ENCODE measurements around the gene SEH1L.
"Not testable (repeated sequence)": the region's sequence is repeated elsewhere in the genome, so short reads cannot be mapped to it uniquely, and the experiment has no call there.

Gene SEH1L

DNA sequence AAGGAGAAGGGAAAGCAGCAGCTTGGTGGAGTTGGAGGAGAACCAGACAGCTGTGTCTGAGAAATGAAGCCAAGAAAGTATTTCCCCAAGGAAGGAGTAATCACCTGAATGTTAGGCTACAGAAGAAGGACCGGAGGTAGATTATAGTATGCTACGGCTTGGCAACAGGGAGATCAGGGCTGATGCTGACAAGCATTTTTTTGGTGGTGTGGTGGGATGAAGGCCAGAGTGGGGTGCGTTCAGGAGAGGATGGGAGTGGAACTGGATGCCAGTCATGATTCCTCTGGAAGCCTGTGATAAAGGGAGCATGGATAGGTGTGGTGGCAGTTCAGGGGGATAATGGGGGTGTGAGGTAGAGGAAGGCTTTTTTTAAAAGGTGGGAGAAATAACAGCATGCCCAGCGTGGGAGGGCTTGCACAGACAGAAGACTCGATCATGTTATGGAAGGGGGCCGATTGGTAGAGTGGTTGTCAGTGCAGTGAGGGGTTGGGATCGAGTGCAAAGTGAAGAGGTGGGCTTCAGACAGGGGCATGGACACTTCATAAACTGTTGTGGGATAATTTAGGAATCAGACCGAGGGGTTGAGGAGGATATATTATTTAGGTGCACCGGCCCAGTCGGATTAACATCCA, 49.0 kb downstream of the SEH1L start:
- DNase-seq (ENCODE audit: low spot score) = no peak

DNA sequence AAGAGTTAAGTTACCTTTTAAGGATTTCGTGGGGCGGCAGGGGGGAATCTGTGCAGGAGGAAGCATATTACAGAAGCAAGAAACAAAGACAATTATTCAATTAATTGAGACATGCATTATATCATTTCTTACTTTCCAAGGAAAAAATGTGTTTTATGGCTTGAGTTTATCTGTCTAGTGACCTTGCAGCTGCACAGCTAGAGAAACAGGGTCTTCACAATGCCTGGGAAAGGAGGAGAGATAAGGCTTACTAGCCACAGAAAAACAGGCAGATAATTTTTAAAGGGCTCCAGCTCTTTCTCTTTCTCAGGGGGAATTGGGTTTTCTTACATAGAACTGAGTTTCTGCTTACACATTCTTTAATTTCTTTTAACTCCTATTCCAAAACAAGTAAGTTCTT, 49.5 kb downstream of the SEH1L start:
- DNase-seq (ENCODE audit: low spot score) = not testable (repeated sequence)

- no peak for DNase-seq (ENCODE audit: low spot score)
Measured at GRCh38 chr18:12998332-12999060, 50.7 kb downstream of the SEH1L start.

- DNase-seq (ENCODE audit: low spot score) = no peak
Measured at GRCh38 chr18:13003466-13003896, 55.7 kb downstream of the SEH1L start.

- DNase-seq (ENCODE audit: low spot score) = no peak
Measured at GRCh38 chr18:13004396-13004795, 56.6 kb downstream of the SEH1L start.

DNA sequence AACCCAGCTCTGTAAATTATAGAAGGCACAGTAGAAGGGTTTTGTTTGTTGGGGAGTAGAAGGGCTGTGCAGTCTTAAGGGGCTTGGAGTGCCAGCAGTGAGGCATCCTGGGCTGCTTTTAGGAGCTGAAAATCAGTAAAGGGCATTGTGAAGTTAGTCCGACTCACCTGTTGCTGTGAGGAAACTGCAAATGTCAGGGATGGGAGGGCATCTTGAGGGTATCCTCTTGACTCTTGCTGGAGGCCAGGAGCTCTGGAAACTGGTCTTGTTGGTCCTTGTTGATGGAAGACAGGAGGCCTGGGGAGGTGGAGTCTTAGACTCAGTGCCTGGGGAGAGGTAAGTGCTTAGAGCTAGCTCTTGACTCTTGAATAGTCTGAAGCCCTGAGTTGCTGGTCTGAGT, 57.5 kb downstream of the SEH1L start:
- no peak for DNase-seq (ENCODE audit: low spot score)

GRCh38 chr18:13006531-13007247, 58.9 kb downstream of the SEH1L start:
- no peak for DNase-seq (ENCODE audit: low spot score)

GRCh38 chr18:13007248-13007560, 59.4 kb downstream of the SEH1L start:
- DNase-seq (ENCODE audit: low spot score) = no peak

DNA sequence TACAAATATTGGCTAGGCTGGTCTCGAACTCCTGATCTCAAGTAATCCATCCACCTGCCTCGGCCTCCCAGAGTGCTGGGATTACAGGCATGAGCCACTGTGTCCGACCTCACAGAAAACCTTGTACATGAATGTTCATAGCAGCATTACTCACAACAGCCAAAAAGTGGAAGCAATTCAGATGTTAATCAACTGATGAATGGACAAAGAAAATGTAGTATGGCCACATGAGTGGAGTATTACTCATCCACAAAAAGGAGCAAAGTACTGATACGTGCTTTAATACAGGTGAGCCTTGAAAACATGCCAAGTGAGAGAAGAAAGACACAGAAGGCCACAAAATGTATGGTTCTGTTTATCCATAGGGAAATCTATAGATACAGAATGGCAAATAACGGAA, 63.9 kb downstream of the SEH1L start:
- no peak for DNase-seq (ENCODE audit: low spot score)

DNA sequence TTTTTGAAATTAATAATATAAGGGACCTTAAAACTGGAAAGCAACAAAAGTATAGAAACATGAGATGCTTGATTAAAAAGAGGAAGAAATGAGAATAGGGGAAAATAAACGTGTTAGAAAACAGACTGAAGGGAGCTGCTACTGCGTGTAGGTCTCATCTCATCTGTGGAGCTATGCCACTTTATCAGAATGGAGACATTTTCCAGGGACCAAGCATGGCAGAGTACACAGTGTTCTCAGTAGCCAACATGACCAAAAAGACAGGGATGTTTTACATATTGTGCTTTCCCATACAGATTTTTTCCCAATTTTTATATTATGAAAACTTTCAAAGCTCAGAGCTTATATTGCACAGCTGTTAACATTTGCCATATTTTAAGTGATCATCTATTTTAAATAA, 66.4 kb downstream of the SEH1L start:
- DNase-seq (ENCODE audit: low spot score) = no peak

DNA sequence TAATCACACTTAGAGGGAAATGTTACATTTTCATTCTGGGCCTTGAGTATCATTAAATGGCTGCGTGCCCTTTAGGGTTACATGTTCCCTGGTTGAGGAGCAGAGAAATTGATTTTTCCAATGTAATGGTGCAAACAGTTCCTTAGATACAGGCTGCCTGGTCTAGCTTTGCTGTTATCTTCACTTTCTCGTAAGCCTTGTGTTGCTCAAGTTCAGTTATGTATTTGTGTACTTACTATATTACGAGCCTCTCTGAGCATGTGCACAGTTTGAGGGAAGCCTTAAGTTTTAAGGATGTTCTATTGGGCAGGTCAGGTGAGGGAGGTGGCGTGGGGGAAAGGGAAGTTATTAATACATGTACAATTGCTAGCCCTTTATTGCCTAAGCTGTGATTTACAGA, 67.0 kb downstream of the SEH1L start:
- DNase-seq (ENCODE audit: low spot score) = no peak

DNA sequence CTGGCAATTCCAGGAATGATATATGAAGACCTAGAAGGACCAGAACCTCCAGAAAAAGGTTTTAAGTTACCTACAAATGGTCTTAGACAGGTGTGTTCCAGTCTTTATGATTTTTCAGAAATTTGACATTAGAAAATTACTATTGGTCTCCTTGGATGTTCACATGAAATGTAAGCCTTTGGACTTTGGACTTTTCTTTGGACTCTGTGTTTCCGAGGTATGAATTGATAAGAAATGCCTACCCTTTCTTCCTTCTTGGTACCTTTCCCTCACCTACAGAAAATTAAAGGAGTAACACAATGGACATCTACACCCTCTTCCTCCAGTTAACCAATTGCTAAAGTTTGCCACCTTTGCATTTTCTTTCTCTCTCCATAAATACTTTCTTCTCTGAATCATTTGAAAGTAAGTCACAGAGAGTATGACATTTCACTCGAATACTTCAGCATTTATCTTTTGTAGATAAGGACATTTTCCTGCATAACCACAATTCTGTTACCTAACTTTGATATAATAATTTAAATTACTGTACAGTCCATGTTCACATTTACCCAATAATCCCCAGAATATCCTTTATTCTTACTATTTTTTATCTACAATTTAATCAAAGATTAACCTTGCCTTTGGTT, 69.5 kb downstream of the SEH1L start:
- no peak for DNase-seq (ENCODE audit: low spot score)

DNA sequence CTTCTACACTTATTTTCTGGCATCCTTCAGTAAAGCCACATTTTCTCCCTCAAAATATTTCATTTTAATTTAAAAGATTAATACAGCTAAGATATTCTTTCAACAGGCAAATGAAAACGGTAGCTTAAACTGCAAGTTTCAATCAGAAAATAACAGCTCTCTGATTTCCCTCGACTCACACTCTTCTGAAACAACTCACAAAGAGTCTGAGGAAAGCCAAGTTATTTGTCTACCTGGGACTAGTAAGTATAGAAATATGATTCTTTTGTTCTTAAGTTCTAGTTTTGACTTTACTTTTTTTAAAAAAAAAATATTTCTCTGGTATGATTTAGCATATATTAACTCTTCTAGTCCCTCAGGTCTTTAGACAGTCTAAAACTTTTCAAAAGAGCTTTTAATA, 70.6 kb downstream of the SEH1L start:
- no peak for DNase-seq (ENCODE audit: low spot score)

- no peak for DNase-seq (ENCODE audit: low spot score)
Measured at GRCh38 chr18:13019301-13019700, 71.5 kb downstream of the SEH1L start.

- no peak for DNase-seq (ENCODE audit: low spot score)
Measured at GRCh38 chr18:13022644-13023043, 74.8 kb downstream of the SEH1L start.

GRCh38 chr18:13025233-13025632, 77.4 kb downstream of the SEH1L start:
- no peak for DNase-seq (ENCODE audit: low spot score)

- DNase-seq (ENCODE audit: low spot score) = no peak
Measured at GRCh38 chr18:13026583-13027270, 78.9 kb downstream of the SEH1L start.

DNA sequence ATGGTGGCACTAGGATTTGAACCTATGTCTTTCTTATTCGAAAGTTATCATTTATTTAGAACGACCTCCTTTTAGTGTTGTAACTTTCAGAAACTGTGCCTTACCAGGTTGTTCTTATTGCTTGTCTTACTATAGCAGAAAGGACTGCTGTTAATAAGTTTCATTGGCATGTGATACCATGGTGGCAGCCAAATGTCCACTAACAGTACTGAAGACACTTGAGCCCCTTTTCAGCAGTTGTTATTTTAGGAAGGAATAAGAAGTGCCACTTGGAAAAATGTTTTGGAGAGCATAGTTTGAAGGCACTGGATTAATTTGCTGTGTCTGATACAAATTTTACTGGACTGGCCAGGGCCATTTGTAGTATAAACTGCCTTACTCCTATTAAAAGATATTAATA, 81.1 kb downstream of the SEH1L start:
- no peak for DNase-seq (ENCODE audit: low spot score)

DNA sequence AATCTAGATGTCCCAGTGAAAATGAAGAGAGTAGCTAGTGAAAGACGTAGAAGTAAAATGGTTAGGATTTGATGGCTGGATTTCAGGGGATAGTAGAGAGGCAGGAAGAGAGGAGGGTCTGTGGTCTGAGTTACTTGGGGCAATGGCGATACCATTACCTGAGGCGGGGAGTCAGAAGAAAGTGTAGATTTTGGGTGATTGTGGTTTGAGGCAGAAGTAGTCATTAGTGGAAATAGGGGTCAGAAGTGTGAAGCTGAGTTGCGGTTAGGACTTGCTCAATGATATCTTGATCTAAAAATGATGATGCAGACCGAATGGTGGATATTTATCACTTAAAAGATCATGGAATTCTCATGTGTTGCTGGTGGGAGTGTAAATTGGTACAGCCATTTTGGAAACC, 84.4 kb downstream of the SEH1L start:
- no peak for DNase-seq (ENCODE audit: low spot score)

GRCh38 chr18:13035249-13035914, 87.6 kb downstream of the SEH1L start:
- no peak for DNase-seq (ENCODE audit: low spot score)

GRCh38 chr18:13036622-13037320, 89.0 kb downstream of the SEH1L start:
- DNase-seq (ENCODE audit: low spot score) = no peak
